ENCODE data around the gene MBLAC2. TPM values are rescaled to one million over a fixed set of nuclear protein-coding genes. Genes with fewer than 3 reads are reported as not detected.

Gene MBLAC2
- polyA plus RNA-seq, 1 of the 3 experiments (the other 2 are of a cell fraction) = 2.0 TPM

GRCh38 chr5:90474235-90475107 lies at the start of gene MBLAC2, which contains the start of gene POLR3G (continued):
- TF ChIP-seq, protein P1, sequence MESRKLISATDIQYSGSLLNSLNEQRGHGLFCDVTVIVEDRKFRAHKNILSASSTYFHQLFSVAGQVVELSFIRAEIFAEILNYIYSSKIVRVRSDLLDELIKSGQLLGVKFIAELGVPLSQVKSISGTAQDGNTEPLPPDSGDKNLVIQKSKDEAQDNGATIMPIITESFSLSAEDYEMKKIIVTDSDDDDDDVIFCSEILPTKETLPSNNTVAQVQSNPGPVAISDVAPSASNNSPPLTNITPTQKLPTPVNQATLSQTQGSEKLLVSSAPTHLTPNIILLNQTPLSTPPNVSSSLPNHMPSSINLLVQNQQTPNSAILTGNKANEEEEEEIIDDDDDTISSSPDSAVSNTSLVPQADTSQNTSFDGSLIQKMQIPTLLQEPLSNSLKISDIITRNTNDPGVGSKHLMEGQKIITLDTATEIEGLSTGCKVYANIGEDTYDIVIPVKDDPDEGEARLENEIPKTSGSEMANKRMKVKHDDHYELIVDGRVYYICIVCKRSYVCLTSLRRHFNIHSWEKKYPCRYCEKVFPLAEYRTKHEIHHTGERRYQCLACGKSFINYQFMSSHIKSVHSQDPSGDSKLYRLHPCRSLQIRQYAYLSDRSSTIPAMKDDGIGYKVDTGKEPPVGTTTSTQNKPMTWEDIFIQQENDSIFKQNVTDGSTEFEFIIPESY (IDR thresholded peaks at IDR 0.05; ENCODE audit: borderline replicate concordance, low read depth) = peak; percentile 94
- peak; percentile 83 for TF ChIP-seq MAX (IDR thresholded peaks at IDR 0.05; ENCODE audit: low read depth)
- TF ChIP-seq, protein P2, sequence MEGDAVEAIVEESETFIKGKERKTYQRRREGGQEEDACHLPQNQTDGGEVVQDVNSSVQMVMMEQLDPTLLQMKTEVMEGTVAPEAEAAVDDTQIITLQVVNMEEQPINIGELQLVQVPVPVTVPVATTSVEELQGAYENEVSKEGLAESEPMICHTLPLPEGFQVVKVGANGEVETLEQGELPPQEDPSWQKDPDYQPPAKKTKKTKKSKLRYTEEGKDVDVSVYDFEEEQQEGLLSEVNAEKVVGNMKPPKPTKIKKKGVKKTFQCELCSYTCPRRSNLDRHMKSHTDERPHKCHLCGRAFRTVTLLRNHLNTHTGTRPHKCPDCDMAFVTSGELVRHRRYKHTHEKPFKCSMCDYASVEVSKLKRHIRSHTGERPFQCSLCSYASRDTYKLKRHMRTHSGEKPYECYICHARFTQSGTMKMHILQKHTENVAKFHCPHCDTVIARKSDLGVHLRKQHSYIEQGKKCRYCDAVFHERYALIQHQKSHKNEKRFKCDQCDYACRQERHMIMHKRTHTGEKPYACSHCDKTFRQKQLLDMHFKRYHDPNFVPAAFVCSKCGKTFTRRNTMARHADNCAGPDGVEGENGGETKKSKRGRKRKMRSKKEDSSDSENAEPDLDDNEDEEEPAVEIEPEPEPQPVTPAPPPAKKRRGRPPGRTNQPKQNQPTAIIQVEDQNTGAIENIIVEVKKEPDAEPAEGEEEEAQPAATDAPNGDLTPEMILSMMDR (IDR thresholded peaks at IDR 0.05) = peak; percentile 58

DNA sequence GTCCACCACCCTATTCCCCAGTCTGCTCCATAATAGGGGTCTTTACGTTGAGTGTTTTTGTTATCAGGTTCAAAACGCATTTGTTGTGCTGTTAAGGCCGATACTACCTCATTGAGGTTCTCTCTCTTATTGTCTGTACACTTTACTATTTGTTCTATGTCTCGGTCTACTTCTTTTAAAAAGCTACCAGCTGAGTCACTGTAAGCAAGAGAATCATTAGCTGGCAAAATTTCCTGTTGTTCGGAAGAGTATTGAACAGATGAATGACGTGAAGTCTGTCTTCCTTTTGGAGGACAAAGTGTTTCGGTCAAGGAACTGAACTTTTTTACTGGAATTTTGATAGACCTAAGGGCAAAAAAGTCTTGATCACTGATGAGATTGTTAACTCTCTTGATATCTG lies 44.5 kb upstream of the MBLAC2 start:
- POLR2A ChIA-PET = no interaction called here
- H3K27ac ChIP-seq (ENCODE audit: low read depth in 2 of 2, low read length in 1 of 2) = no peak overlapping the region

More for the DNA sequence above, 44.5 kb upstream of the MBLAC2 start:
- CTCF ChIA-PET = no interaction called here
- H3K27me3 ChIP-seq (ENCODE audit: insufficient read depth) = no peaks in the 10 kb centered on the region
- TF ChIP-seq TEAD4 (IDR thresholded peaks at IDR 0.05; ENCODE audit: borderline replicate concordance, insufficient read depth) (no peak), GABPA (IDR thresholded peaks at IDR 0.05; ENCODE audit: low read depth) (no peak), RXRA (IDR thresholded peaks at IDR 0.05; ENCODE audit: borderline replicate concordance, low read depth) (no peak), TAF1 (IDR thresholded peaks at IDR 0.05; ENCODE audit: borderline replicate concordance, low read depth, low read length) (no peak), USF1 (IDR thresholded peaks at IDR 0.05; ENCODE audit: borderline replicate concordance, low read depth) (no peak), SMC3 (IDR thresholded peaks at IDR 0.05; ENCODE audit: low read depth, low read length) (no peak), POLR2AphosphoS5 (IDR thresholded peaks at IDR 0.05; ENCODE audit: low read depth, low read length) (no peak), RFX5 (IDR thresholded peaks at IDR 0.05; ENCODE audit: low read length) (no peak), IRF3 (IDR thresholded peaks at IDR 0.05; ENCODE audit: low read depth, low read length) (no peak), SIN3A (IDR thresholded peaks at IDR 0.05; ENCODE audit: borderline replicate concordance, low read depth, low read length) (no peak), EZH2phosphoT487 (IDR thresholded peaks at IDR 0.05; ENCODE audit: borderline replicate concordance, low read depth) (no peak), MEF2A (IDR thresholded peaks at IDR 0.05; ENCODE audit: borderline replicate concordance, low read depth) (no peak), FOXM1 (IDR thresholded peaks at IDR 0.05; ENCODE audit: low read depth) (no peak), YY1 (IDR thresholded peaks at IDR 0.05; ENCODE audit: low read depth) (no peak), NRF1 (IDR thresholded peaks at IDR 0.05; ENCODE audit: low read depth, low read length) (no peak), MAX (IDR thresholded peaks at IDR 0.05; ENCODE audit: low read depth) (no peak), MXI1 (IDR thresholded peaks at IDR 0.05; ENCODE audit: low read depth, low read length) (no peak)
- TF ChIP-seq, protein P1 (IDR thresholded peaks at IDR 0.05; ENCODE audit: borderline replicate concordance, low read depth) = no peak
- peaks cover 10% of the 10 kb centered on the region for H3F3A ChIP-seq (replicated peaks; ENCODE audit: insufficient read depth)
- WGBS (ENCODE audit: low lambda C conversion rate) = 87% methylated on average over 7 of the region's 7 CpGs
- H3K9me3 ChIP-seq = no peaks in the 10 kb centered on the region
- H3K79me2 ChIP-seq (ENCODE audit: insufficient read depth) = peaks cover 16% of the 10 kb centered on the region; the same call in 1 of the 2 replicates
- no peaks in the 10 kb centered on the region for H3K9me2 ChIP-seq
- H3K4me1 ChIP-seq (ENCODE audit: control insufficient read depth in 1 of 2, insufficient read depth in 2 of 2, low read depth in 1 of 2, low read length in 1 of 2) = no peaks in the 10 kb centered on the region; a peak in 1 of 4 replicates
- no peak overlapping the region for H3K4me3 ChIP-seq (ENCODE audit: low read depth in 2 of 2, low read length in 1 of 2)
- peaks cover 51 to 64% of the 10 kb centered on the region in 2 experiments for H3K36me3 ChIP-seq (replicated peaks in 1 of 2; ENCODE audit: control insufficient read depth in 1 of 2, insufficient read depth in 2 of 2, low read length in 1 of 2)
- no peak overlapping the region for H2AFZ ChIP-seq (ENCODE audit: low read depth)
- H3K4me2 ChIP-seq = no peak overlapping the region
- H3K9ac ChIP-seq = no peak overlapping the region
- H4K20me1 ChIP-seq (ENCODE audit: insufficient read depth) = no peaks in the 10 kb centered on the region
- no peak for DNase-seq

All from SK-N-SH (cell line).